Activated CD4-positive, alpha-beta T cell treated with anti-CD3 and anti-CD28 coated beads, Interleukin-10, Interleukin-2, amounts not matched to agents 100 ng/mL and 50 ng/mL, durations not matched to agents 16 hours and 8 hours (primary cell): ENCODE measurements around the gene ATP1A1.
A peak's percentile ranks its signal among the peaks of the same experiment; 100 is the strongest.

Experiments used
- DNase-seq: peaks from one replicate; pipeline ENCODE4 v3.0.0-alpha.2; 2020

The ATP1A1 gene

GRCh38 chr1:116373431-116374352, 648 bp downstream of the ATP1A1 start:
- peak; percentile 71 for DNase-seq

DNA sequence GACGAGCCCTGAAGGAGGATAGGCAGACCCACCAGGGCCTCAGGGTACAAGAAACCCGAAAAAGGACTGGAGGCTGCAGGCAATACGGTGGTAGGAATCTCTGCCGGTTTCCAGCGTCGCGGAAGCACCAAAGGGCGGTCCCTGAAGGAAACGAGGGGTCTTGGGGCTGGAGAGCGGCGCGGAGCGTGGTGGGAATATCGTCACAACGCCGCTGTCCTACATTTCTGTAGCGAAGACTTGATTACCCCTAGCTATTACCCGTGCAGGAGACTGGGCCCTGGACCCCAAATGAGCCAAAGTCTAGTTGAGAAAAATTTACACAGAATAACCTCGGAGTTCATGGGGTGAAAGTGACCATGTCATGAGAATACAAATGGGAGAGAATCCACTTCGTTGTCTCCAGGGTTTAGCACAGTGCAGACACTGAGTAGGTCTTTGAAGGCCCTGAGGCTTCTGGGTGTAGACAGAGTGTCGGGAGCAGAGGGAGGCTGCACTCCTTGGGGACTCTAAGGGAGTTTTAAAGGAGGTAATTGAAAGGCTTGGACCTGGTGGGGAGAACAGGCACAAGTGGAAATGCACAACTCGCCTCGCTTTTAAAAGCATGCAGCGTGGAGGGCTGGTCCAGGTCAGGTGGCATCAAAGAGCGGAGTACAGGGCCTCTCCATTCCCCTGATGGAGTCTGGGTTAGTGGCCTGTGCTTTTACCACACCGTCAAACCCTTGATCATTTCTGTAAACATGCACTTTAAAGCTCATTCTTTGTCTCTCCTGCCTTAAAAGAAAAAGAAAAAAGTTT, 1.5 kb downstream of the ATP1A1 start:
- peak; percentile 33 for DNase-seq

- no peak for DNase-seq
Observed at GRCh38 chr1:116375148-116375886, 2.3 kb downstream of the ATP1A1 start.

DNA sequence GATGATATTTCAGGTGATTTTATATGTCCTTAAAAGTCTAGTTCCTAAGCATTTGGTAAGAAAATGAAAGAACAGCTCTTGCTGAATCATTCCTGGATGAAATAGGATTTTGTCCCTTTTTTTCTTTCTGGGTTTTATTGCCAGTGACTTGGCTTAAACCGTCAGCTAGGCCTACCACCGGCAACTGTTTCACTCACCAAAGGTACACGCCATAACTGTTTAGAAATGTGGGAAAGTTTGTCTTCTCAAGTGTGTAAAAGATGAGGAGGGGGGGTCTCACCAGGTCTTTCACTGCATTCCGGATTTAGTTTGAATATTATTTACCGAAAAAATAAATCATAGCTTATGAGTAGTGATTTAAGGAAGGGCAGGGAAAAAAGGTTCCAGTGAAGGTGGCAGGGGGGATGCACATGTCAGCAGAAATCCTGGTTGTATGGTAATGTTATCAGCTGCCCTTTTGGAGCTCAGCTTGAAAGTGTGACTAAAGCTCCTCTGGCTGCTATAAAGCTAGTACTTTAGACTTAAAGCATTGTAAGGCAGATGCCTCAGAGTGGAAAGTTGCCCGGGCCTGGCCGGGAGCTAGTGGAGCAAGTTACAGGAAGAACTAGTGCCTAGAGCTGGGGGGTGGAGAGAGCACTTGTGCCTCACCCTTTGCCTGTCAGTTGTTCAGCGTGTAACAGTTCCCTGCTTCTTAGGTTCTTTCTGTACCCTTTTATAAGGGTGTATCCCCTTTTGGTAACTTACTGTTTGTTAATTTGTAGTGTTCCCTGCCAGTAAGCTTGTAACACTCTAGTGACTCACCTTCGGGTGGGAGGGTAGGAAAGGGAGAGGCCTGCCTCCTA, 3.1 kb downstream of the ATP1A1 start:
- peak; percentile 67 for DNase-seq

- DNase-seq, result no peak
Observed at GRCh38 chr1:116376729-116377086, 3.7 kb downstream of the ATP1A1 start.

- peak; percentile 93 for DNase-seq
Observed at GRCh38 chr1:116377541-116378529, 4.8 kb downstream of the ATP1A1 start.

DNA sequence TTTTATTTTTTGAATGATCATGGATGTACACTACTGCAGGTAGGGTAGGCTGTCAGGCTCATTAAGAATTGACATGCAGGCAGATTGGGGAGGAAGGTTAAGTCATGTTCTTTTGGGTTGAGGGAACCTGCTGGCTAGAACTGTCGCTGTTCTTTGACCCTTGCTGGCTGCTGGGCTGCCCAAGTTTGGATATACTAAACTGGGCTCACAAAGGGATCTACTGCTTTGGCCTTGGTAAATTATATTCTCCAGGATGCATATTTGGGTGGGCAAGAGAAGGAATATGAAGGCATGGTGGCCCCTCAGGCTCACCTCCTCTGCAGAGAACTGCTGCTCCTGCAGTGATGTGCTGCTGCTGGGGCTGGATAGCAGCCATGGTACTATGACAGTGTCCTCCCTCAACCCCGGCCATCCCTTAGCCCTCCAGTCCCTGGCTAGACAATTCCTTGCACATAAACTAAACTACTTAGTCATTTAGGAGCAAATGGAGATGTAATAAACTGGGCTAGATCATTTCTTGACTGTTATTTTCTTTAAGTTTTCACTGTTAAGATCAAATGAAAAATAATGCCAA, 6.1 kb downstream of the ATP1A1 start:
- DNase-seq, result no peak

DNA sequence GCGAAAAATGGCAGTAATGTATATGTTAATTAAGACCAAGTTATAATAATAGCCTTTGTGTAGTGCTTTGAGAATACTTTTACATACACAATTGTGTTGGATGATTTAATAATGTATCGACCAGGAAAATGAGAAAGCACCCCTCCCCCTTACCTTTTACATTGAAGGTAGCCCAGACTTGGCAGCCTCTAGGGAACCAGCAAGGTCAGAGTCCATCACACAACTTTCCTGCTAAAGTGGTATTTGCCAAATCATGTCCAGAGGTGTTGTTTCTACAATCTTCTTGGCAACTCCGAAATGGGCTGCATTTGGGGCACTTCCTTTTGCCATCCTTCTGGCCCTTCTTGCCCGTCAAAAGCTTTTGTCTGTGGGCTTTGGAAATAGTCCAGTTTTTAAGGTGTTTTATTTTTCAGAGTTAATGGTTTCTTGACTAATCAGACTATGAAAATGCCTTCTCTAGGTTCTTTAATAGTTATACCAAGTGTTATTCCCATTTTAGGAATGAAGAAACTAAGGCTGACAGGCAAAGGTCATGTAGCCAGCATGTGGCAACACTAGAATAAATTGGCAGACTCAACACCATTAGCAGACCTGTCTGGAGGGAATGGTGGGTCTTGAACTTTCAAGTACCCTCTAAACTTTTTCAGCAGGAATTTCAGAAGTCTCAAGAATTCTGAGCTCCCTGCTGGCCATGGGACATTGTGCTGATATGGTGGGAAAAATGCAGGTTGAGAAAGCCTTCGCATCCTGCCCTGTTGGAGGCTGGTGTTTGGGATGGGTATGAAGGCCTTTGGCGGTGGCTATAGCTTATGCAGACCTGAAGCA, 6.8 kb downstream of the ATP1A1 start:
- DNase-seq, result no peak

GRCh38 chr1:116380499-116381242, 7.6 kb downstream of the ATP1A1 start:
- no peak for DNase-seq

DNA sequence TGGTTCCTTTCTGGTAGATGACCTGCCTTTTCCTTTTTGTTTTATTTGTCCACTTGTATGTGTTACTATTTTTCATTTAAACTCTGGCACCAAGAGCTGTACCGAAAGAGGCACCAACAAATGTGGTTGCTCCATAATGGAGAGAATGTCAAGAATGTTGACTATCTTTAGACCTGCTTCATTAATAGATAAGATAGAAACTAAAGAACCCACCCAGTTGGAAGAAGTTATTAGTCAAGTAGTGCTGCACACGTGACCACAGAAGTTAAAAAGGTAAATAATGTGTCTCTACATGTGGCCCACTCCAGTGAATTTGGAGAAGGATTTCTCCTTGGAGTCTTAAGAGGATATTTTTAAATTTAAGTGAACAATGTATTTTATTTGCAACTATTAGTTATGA, 9.3 kb downstream of the ATP1A1 start:
- no peak for DNase-seq

DNA sequence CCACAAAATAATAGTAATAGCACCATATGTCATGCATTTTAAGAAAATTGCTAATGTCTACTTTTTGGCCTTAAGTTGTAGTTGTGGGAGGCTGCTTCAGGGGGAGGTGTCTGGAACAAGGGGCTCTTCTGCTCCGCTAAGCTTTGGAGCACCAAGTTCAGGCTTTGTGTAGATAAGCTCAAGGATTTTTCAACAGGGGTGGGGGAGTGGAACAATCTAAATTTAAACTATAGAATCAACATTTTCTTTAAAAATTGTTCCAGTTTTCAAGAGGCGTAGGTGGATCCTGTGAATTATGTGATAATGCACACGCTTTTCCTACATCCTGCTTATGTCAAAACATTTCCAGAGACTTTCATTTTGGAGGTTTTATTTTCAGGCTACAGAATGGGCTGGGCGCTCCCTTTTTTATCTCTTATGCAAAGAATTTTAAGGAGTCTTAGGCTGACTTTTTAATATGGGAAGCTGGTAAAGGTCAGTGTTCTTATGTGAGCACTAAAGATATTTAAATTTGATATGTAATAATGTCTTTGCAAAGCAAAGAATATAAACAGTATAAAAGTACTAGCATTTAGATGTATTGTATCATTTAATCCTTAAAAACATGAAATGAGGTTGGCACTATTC, 9.9 kb downstream of the ATP1A1 start:
- DNase-seq, result no peak

DNA sequence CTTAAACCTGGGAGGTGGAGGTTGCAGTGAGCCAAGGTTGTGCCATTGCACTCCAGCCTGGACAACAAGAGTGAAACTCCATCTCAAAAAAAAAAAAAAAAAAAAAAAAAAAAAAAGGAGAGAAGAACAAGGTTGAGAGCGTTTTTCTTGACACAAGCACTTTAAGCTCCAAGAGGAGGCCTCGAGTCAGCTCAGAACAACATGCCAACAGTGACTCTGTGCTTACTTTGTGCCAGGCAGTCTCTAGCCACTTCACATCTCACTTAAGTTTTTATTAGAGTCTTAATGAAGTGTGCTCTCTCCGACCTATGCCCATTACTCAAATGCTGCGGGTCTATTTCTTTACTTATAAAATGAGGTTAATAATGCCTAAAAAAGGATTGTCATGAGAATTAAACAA, 13.0 kb downstream of the ATP1A1 start:
- no peak for DNase-seq

DNA sequence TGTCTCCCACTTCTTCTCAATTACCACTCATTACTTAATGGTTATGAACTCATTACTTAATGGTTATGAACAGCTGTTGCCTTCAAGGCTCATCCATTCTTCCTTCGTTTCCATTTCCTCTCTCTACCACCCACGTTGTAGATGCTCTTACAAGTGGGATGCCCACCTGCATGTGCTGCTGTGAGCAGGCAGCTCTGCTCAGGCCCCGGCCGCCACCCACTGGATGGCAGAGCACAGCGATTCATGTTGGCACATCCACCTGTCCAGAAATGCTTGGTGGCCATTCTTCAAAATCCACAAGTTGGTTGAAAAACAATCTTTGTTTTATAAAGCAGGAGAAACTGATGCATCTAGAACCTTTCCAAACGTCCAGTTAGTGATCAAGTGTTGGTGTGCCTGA, 14.5 kb downstream of the ATP1A1 start:
- no peak for DNase-seq

- DNase-seq, result no peak
Observed at GRCh38 chr1:116388122-116388521, 15.1 kb downstream of the ATP1A1 start.

DNA sequence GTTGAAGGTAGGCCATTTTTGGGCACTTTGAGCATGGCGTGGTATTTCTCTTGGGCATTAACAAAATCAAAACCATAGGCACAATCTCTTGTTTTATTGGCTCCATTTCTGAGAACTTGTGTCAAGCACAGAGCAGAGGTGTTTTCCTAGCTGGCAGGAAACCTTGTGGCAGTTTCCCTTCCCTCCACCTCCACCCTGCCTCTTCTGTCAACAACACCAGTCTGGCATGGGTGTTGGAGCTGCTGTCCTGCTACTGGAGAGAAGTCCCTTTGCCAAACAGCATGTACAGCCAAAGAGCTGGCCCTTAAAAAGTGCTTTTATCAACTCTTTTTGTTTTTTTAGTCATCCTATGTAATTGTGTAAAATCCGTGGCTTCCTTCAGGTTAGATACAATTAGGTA, 16.0 kb downstream of the ATP1A1 start:
- no peak for DNase-seq

DNA sequence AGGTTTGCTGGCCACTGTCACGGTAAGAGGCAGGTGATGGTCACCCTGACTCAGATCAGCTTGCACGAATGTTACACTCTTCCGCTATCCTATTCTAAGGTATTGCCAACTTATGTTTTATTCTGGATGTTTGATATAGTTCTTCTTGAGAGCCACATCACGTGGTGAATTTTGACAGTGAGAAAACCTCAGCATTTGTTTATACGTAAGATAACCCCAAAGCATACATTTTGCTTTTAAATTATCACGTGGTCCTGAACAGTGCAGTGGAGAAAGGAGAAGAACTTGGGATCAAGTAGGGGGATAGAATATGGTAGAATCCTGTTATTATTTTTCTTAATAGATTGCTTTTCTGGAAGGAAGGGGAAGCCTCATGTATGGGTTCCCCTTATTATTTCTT, 16.6 kb downstream of the ATP1A1 start:
- DNase-seq, result no peak

DNA sequence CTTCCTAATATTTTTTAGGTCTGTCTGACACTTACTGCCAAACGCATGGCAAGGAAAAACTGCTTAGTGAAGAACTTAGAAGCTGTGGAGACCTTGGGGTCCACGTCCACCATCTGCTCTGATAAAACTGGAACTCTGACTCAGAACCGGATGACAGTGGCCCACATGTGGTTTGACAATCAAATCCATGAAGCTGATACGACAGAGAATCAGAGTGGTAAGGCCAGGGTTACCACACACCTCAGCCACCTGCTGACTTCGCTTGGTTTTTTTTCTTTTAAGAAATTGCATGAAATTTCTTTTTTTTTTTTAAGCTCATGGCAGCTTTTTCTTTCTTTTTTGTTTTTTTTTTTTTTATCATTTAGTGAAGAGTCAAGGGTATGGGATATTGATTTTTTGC, 17.2 kb downstream of the ATP1A1 start:
- peak; percentile 82 for DNase-seq

DNA sequence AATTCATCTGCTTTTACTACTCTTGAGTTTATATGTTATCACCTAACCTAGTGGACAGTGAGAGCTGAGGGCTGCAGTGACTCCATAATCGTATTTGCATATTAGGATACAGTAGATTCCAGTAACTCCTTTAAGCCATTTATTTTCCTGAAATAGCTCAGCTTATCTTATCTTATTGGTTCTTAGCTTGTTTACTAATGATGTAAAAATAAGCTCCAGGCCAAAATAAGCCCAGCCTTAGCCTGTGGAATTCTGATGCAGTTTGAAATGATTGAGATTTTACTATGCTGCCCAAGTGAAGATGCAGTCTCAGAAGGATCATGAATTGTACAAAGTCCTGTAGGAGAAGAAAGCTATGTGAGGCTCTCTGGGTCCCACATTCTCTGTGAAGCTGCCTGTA, 18.1 kb downstream of the ATP1A1 start:
- DNase-seq, result no peak
